Motor neuron (in vitro differentiated cells): Measurements from ENCODE around the gene MEGF11. TPM values are rescaled to one million over a fixed set of nuclear protein-coding genes. Genes with fewer than 3 reads are reported as not detected.
"Not testable (repeated sequence)": the region's sequence is repeated elsewhere in the genome, so short reads cannot be mapped to it uniquely, and the experiment has no call there.

Experiments used
- ATAC-seq, 8 experiments: fragments of 200-7000 bp; cut with Tn5 transposase; replicated peaks in 6 of 8; 2 replicates each; pipeline ENCODE4 v1.8.0; 2021; ENCODE audit warnings: mild to moderate bottlenecking in 8 of 8, moderate library complexity in 8 of 8
- H3K27ac ChIP-seq, 2 donors: fragments of 250-450 bp; sonication (Bioruptor Pico); 2 replicates each; pipeline ENCODE4 v1.9.0; 2021; ENCODE audit warnings: antibody characterized with exemption in 2 of 2, mild to moderate bottlenecking in 2 of 2, moderate library complexity in 1 of 2
- H3K4me1 ChIP-seq, 2 donors: fragments of 250-450 bp; sonication (Bioruptor Pico); replicated peaks in 1 of 2; 2 replicates each; pipeline ENCODE4 v1.6.1; 2021; ENCODE audit warnings: antibody characterized with exemption in 2 of 2, mild to moderate bottlenecking in 2 of 2, moderate library complexity in 1 of 2
- H3K4me3 ChIP-seq, 5 donors: fragments of 250-450 bp; sonication (Bioruptor Pico); 2 replicates each; pipeline ENCODE4 v1.9.0; 2021; ENCODE audit warnings: antibody characterized with exemption in 5 of 5, mild to moderate bottlenecking in 5 of 5, moderate library complexity in 4 of 5
- WGBS, 10 experiments: fragments of 450-650 bp; shearing (Covaris generic); methylation state at CpG; one replicate each; pipeline ENCODE4 v1.0.0; 2022; 5-methylcytosine and 5-hydroxymethylcytosine counted together
- in situ Hi-C, 9 experiments: fragments of 400-800 bp; cut with MboI; loops; one replicate each; pipeline ENCODE4 v1.15.0; 2021; ENCODE audit warnings: low sequenced_read_pairs in 9 of 9, low pct_unique_long_range_greater_than_20kb in 2 of 9; ENCODE audit not compliant: unreplicated experiment in 9 of 9
- total RNA-seq, 8 experiments: library from RNA; unstranded; fragments of 300-600 nt; gene quantifications; 2 replicates each; pipeline versions ENCODE4 v1.2.3 to v1.2.4, GENCODE V29; 2022

Gene MEGF11
- total RNA-seq, 8 experiments from 2014 or later, result 2.8 to 18.2 (median 9.0) TPM

- WGBS, 10 experiments, result 52 to 81% (median 69%) methylated on average over 3 to 17 of the region's 20 CpGs; no CpG with 5 or more reads in 1 of the 10 experiments
- in situ Hi-C loops, result no loop called here
Measured at GRCh38 chr15:66264859-66265513, 11.4 kb upstream of the MEGF11 start.

GRCh38 chr15:66262837-66263236, 9.3 kb upstream of the MEGF11 start:
- in situ Hi-C loops, H3K27ac ChIP-seq, ATAC-seq, H3K4me3 ChIP-seq: not testable (repeated sequence)
- peaks cover 9 to 19% of the 10 kb centered on the region in 2 donors for H3K4me1 ChIP-seq
- WGBS, 10 experiments, result 33 to 100% (median 67%) methylated on average over 1 of the region's 1 CpG; no CpG with 5 or more reads in 5 of the 10 experiments

More at GRCh38 chr15:66264859-66265513, 11.4 kb upstream of the MEGF11 start:
- no peak overlapping the region for H3K4me3 ChIP-seq
- H3K4me1 ChIP-seq, result peaks cover 9 to 32% of the 10 kb centered on the region in 2 donors
- peak overlapping the region in 1 of 2 donors; percentile 1 for H3K27ac ChIP-seq
- peak in 5 of 8 experiments; percentile 41 to 82 (median 54) for ATAC-seq

GRCh38 chr15:66261056-66261455, 7.5 kb upstream of the MEGF11 start:
- H3K4me1 ChIP-seq, result peaks cover 9 to 19% of the 10 kb centered on the region in 2 donors
- 45 to 100% (median 80%) methylated on average over 1 to 3 of the region's 3 CpGs; no CpG with 5 or more reads in 1 of the 10 experiments for WGBS, 10 experiments
- H3K4me3 ChIP-seq, result no peak overlapping the region
- no peak for ATAC-seq
- H3K27ac ChIP-seq, result no peak overlapping the region
- in situ Hi-C loops, result no loop called here

GRCh38 chr15:66256692-66257091, 3.1 kb upstream of the MEGF11 start:
- no peak overlapping the region for H3K4me3 ChIP-seq
- peaks cover under 1 to 3% of the 10 kb centered on the region in 2 donors for H3K4me1 ChIP-seq
- ATAC-seq, result no peak
- 10 to 100% (median 75%) methylated on average over 1 to 2 of the region's 3 CpGs; no CpG with 5 or more reads in 1 of the 10 experiments for WGBS, 10 experiments
- in situ Hi-C loops, result no loop called here
- H3K27ac ChIP-seq, result no peak overlapping the region

- H3K4me3 ChIP-seq, result no peak overlapping the region
- no peak overlapping the region for H3K27ac ChIP-seq
- 0 to 66% (median 37%) methylated on average over 1 to 8 of the region's 19 CpGs; no CpG with 5 or more reads in 1 of the 10 experiments for WGBS, 10 experiments
- in situ Hi-C loops, result no loop called here
- H3K4me1 ChIP-seq, result peaks cover 2 to 3% of the 10 kb centered on the region in 2 donors
- ATAC-seq, result no peak
Measured at GRCh38 chr15:66254951-66255676, 1.6 kb upstream of the MEGF11 start.

GRCh38 chr15:66254089-66254950, 770 bp upstream of the MEGF11 start:
- in situ Hi-C loops, result no loop called here

GRCh38 chr15:66252685-66253417, 699 bp downstream of the MEGF11 start:
- in situ Hi-C loops, result no loop called here
- Histone ChIP-seq H3K4me3 (peak overlapping the region; percentile 41 to 64 (median 45)), H3K27ac (no peak overlapping the region), H3K4me1 (peaks cover 7 to 8% of the 10 kb centered on the region in 2 donors)
- ATAC-seq, result peak; percentile 20 to 53 (median 40)
- WGBS, 10 experiments, result 0 to 3% (median 0%) methylated on average over 1 to 25 of the region's 64 CpGs; no CpG with 5 or more reads in 2 of the 10 experiments

More at GRCh38 chr15:66254089-66254950, 770 bp upstream of the MEGF11 start:
- H3K4me3 ChIP-seq, result peak overlapping the region; percentile 41 to 64 (median 45)
- 0 to 34% (median 11%) methylated on average over 3 to 15 of the region's 36 CpGs; no CpG with 5 or more reads in 2 of the 10 experiments for WGBS, 10 experiments
- H3K27ac ChIP-seq, result no peak overlapping the region
- peaks cover 7 to 8% of the 10 kb centered on the region in 2 donors for H3K4me1 ChIP-seq
- ATAC-seq, result no peak

GRCh38 chr15:66251790-66252684, 1.5 kb downstream of the MEGF11 start:
- ATAC-seq, result peak; percentile 75 to 86 (median 82)
- in situ Hi-C loops, result no loop called here
- 0 to 36% (median 20%) methylated on average over 1 to 16 of the region's 72 CpGs; no CpG with 5 or more reads in 3 of the 10 experiments for WGBS, 10 experiments
- H3K27ac ChIP-seq, result no peak overlapping the region
- peak overlapping the region; percentile 41 to 64 (median 45) for H3K4me3 ChIP-seq
- peaks cover 7 to 8% of the 10 kb centered on the region in 2 donors for H3K4me1 ChIP-seq

- peak overlapping the region in 4 of 5 donors; percentile 43 to 64 (median 46) for H3K4me3 ChIP-seq
- whole genome bisulfite sequencing, 10 experiments, result 17 to 80% (median 56%) methylated on average over 1 to 7 of the region's 10 CpGs; no CpG with 5 or more reads in 2 of the 10 experiments
- no peak for ATAC-seq
- H3K4me1 ChIP-seq, result peaks cover 7 to 8% of the 10 kb centered on the region in 2 donors
- in situ Hi-C loops, result no loop called here
- H3K27ac ChIP-seq, result no peak overlapping the region
Measured at GRCh38 chr15:66251065-66251789, 2.3 kb downstream of the MEGF11 start.

- in situ Hi-C loops, result no loop called here
- 8 to 100% (median 67%) methylated on average over 1 to 2 of the region's 2 CpGs; no CpG with 5 or more reads in 1 of the 10 experiments for WGBS, 10 experiments
Measured at GRCh38 chr15:66249605-66250174, 3.9 kb downstream of the MEGF11 start.

More at GRCh38 chr15:66249605-66250174, 3.9 kb downstream of the MEGF11 start:
- Histone ChIP-seq H3K27ac (no peak overlapping the region), H3K4me3 (no peak overlapping the region), H3K4me1 (peaks cover 7 to 8% of the 10 kb centered on the region in 2 donors)
- peak in 1 of 8 experiments; percentile 12 for ATAC-seq
